Endothelial cell of umbilical vein (primary cell): ENCODE results near the gene ANGPT4. TPM values are rescaled to one million over a fixed set of nuclear protein-coding genes. Genes with fewer than 3 reads are reported as not detected.

ENCODE experiments used
- BruUV-seq: library from RNA; stranded (reverse); fragments of 400-500 nt; replicated peaks from 2 replicates; lab custom pipeline; 2021; lab: Mats Ljungman, UMichigan
- CTCF ChIA-PET: fragments of 300-600, 350-600 bp; sonication (Branson Sonifier 250); formaldehyde crosslinking; loops from one replicate; lab custom pipeline; 2021; ENCODE audit warnings: antibody characterized with exemption, inconsistent platforms; lab: Charles Lee
- POLR2A ChIA-PET: fragments of 300-600, 350-600 bp; sonication (Branson Sonifier 250); formaldehyde crosslinking; loops from one replicate; lab custom pipeline; 2021; ENCODE audit warnings: antibody characterized with exemption, inconsistent platforms; lab: Charles Lee
- DNase-seq: peaks from one replicate; pipeline ENCODE4 v3.0.0-alpha.2; 2011; ENCODE audit warnings: low read depth, low spot score
- FAIRE-seq: peaks from 2 replicates; lab custom pipeline; 2011; peaks lifted over from hg19 to GRCh38; lab: Jason Lieb, UNC
- H2AFZ ChIP-seq: 2 replicates; pipeline ENCODE4 v1.6.0; 2012; ENCODE audit warnings: low read depth, low read length, control low read depth, inconsistent platforms
- H3K27ac ChIP-seq: 2 replicates; pipeline ENCODE4 v1.5.1; 2011; ENCODE audit warnings: low read depth, mild to moderate bottlenecking, control low read depth, low read length, moderate library complexity; ENCODE audit not compliant: insufficient read depth
- H3K27me3 ChIP-seq, 2 experiments: 2 replicates each; pipeline versions ENCODE4 v1.6.0 to v1.6.1; 2011; ENCODE audit warnings: low read length in 2 of 2, mixed read lengths in 1 of 2; ENCODE audit not compliant: control insufficient read depth in 2 of 2, insufficient read depth in 2 of 2
- H3K36me3 ChIP-seq, 2 experiments: 2 replicates in 1 of 2; 3 replicates in 1 of 2; pipeline ENCODE4 v1.5.1; 2011; ENCODE audit warnings: low read length in 2 of 2, mild to moderate bottlenecking in 1 of 2, moderate library complexity in 1 of 2; ENCODE audit not compliant: control insufficient read depth in 2 of 2, insufficient read depth in 2 of 2; ENCODE audit errors: extremely low read depth in 1 of 2
- H3K4me1 ChIP-seq: 3 replicates; pipeline ENCODE4 v1.5.1; 2011; ENCODE audit warnings: mild to moderate bottlenecking, low read length; ENCODE audit not compliant: control insufficient read depth, insufficient read depth; ENCODE audit errors: extremely low read depth
- H3K4me2 ChIP-seq: 2 replicates; pipeline ENCODE4 v1.6.1; 2011; ENCODE audit warnings: low read length, control low read depth, mixed read lengths; ENCODE audit not compliant: insufficient read depth
- H3K4me3 ChIP-seq, 3 experiments: fragments of 200-600 bp in 1 of 3; sonication (generic), shearing (Covaris generic) in 1 of 3; replicated peaks in 1 of 3; 2 replicates each; pipeline ENCODE4 v1.5.1; 2011 to 2016; ENCODE audit warnings: control low read depth in 3 of 3, low read length in 3 of 3, mild to moderate bottlenecking in 2 of 3, inconsistent platforms in 1 of 3, low read depth in 1 of 3, moderate library complexity in 1 of 3; ENCODE audit not compliant: insufficient read depth in 1 of 3
- H3K79me2 ChIP-seq: 2 replicates; pipeline ENCODE4 v1.6.0; 2012; ENCODE audit warnings: low read length, inconsistent platforms; ENCODE audit not compliant: control insufficient read depth, insufficient read depth
- H3K9ac ChIP-seq: replicated peaks from 2 replicates; pipeline ENCODE3; 2011; ENCODE audit warnings: low read length, control low read depth; ENCODE audit not compliant: insufficient read depth; ENCODE audit errors: extremely low read depth
- H3K9me1 ChIP-seq: replicated peaks from 3 replicates; pipeline ENCODE4 v1.6.0; 2011; ENCODE audit warnings: mild to moderate bottlenecking, low read length; ENCODE audit not compliant: control insufficient read depth, insufficient read depth; ENCODE audit errors: extremely low read depth
- H3K9me3 ChIP-seq: replicated peaks from 2 replicates; pipeline ENCODE4 v1.5.1; 2012; ENCODE audit warnings: low read length, inconsistent platforms; ENCODE audit not compliant: control insufficient read depth, insufficient read depth
- H4K20me1 ChIP-seq: replicated peaks from 2 replicates; pipeline ENCODE3; 2011; ENCODE audit warnings: mild to moderate bottlenecking, low read length; ENCODE audit not compliant: control insufficient read depth, insufficient read depth; ENCODE audit errors: extremely low read depth
- EZH2 ChIP-seq: IDR thresholded peaks from 2 replicates; pipeline ENCODE4 v1.6.1; 2012; ENCODE audit warnings: borderline replicate concordance, low read depth, mild to moderate bottlenecking, moderate library complexity, low read length, inconsistent platforms; ENCODE audit not compliant: severe bottlenecking
- FOS ChIP-seq: IDR thresholded peaks from 2 replicates; pipeline ENCODE4 v1.6.1; 2011; ENCODE audit warnings: mild to moderate bottlenecking, low read length, moderate library complexity, borderline replicate concordance; ENCODE audit not compliant: insufficient read depth
- GATA2 ChIP-seq: IDR thresholded peaks from 2 replicates; pipeline ENCODE4 v1.7.0; 2011; ENCODE audit warnings: low read depth, mild to moderate bottlenecking, moderate library complexity, mixed read lengths, low read length; ENCODE audit not compliant: insufficient read length, insufficient read depth
- JUN ChIP-seq: IDR thresholded peaks from 2 replicates; pipeline ENCODE4 v1.6.1; 2011; ENCODE audit warnings: borderline replicate concordance, low read depth; ENCODE audit not compliant: insufficient read length, insufficient read depth
- MAX ChIP-seq: IDR thresholded peaks from 2 replicates; pipeline ENCODE4 v1.6.1; 2011; ENCODE audit not compliant: insufficient read depth, insufficient read length
- MYC ChIP-seq: IDR thresholded peaks from one replicate; pipeline ENCODE4 v1.6.1; 2011; ENCODE audit warnings: mild to moderate bottlenecking, low read depth, low read length
- POLR2A ChIP-seq: IDR thresholded peaks from 2 replicates; pipeline ENCODE4 v1.6.1; 2012; ENCODE audit warnings: low read depth, mild to moderate bottlenecking, control low read depth, low read length
- dilution Hi-C: fragments of 300-500 bp; cut with MboI; formaldehyde crosslinking; loops from one replicate; pipeline ENCODE4 v1.15.0; 2019; ENCODE audit warnings: low sequenced_read_pairs; ENCODE audit not compliant: extremely low pct_ligation_motif_present
- intact Hi-C: fragments of 100-400 bp; cut with micrococcal nuclease; formaldehyde crosslinking; loops from one replicate; pipeline ENCODE4 v1.10.0; 2022
- polyA plus RNA-seq, 4 experiments: library from polyadenylated mRNA; depleted of rRNA in 3 of 4; stranded (reverse) in 3 of 4; unstranded in 1 of 4; fragments of >200 nt; gene quantifications; 2 replicates each; pipeline versions ENCODE4 v1.2.1 to v1.2.3, GENCODE V29; 2011 to 2012; ENCODE audit warnings: missing spikeins in 1 of 4
- total RNA-seq: library from RNA; stranded (reverse); gene quantifications from 2 replicates; pipeline ENCODE4 v1.2.3, GENCODE V29; 2021
- TF ChIP-seq, protein P1 (sequence below), 2 donors: IDR thresholded peaks; 1 replicate in 1 of 2; 2 replicates in 1 of 2; pipeline ENCODE4 v1.5.1; 2011; ENCODE audit warnings: low read length in 2 of 2, mild to moderate bottlenecking in 2 of 2, moderate library complexity in 2 of 2, control low read depth in 1 of 2, inconsistent platforms in 1 of 2, low read depth in 1 of 2; ENCODE audit not compliant: insufficient read depth in 1 of 2; ENCODE audit errors: extremely low read depth in 1 of 2

Gene ANGPT4
- total and polyA plus RNA-seq, 2 donors (not counting 3 experiments of a cell fraction or from before 2014, with no cell fraction given), result not detected

- Histone ChIP-seq H3K27ac (no peak overlapping the region), H3K9ac (no peak overlapping the region), H3K4me3 (no peak overlapping the region), H2AFZ (no peak overlapping the region), H3K9me1 (no peaks in the 10 kb centered on the region), H3K27me3 (no peaks in the 10 kb centered on the region), H3K4me1 (no peaks in the 10 kb centered on the region), H3K36me3 (no peaks in the 10 kb centered on the region), H3K9me3 (no peaks in the 10 kb centered on the region), H3K4me2 (no peak overlapping the region), H4K20me1 (no peaks in the 10 kb centered on the region), H3K79me2 (no peaks in the 10 kb centered on the region)
- CTCF ChIA-PET, result no interaction called here
- FAIRE-seq (no peak), DNase-seq (no peak)
- dilution Hi-C loops, result no loop called here
- no TSS peak for BruUV-seq
- intact Hi-C loops, result no loop called here
- POLR2A ChIA-PET, result no interaction called here
- TF ChIP-seq EZH2 (no peak), POLR2A (no peak), MYC (no peak), MAX (no peak), FOS (no peak), GATA2 (no peak), JUN (no peak)
- TF ChIP-seq, protein P1, sequence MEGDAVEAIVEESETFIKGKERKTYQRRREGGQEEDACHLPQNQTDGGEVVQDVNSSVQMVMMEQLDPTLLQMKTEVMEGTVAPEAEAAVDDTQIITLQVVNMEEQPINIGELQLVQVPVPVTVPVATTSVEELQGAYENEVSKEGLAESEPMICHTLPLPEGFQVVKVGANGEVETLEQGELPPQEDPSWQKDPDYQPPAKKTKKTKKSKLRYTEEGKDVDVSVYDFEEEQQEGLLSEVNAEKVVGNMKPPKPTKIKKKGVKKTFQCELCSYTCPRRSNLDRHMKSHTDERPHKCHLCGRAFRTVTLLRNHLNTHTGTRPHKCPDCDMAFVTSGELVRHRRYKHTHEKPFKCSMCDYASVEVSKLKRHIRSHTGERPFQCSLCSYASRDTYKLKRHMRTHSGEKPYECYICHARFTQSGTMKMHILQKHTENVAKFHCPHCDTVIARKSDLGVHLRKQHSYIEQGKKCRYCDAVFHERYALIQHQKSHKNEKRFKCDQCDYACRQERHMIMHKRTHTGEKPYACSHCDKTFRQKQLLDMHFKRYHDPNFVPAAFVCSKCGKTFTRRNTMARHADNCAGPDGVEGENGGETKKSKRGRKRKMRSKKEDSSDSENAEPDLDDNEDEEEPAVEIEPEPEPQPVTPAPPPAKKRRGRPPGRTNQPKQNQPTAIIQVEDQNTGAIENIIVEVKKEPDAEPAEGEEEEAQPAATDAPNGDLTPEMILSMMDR (IDR thresholded peaks at IDR 0.05; ENCODE audit: extremely low read depth in 1 of 2, insufficient read depth in 1 of 2, low read depth in 1 of 2, low read length in 2 of 2), result no peak
Measured at GRCh38 chr20:940926-941325, 24.8 kb upstream of the ANGPT4 start.
